Ishikawa (cell line): ENCODE data around the gene ANOS1.

Experiments
- CEBPB ChIP-seq: IDR thresholded peaks from 2 replicates; pipeline ENCODE4 v1.6.1; 2012
- CREB1 ChIP-seq: IDR thresholded peaks from 2 replicates; pipeline ENCODE4 v1.6.1; 2012; ENCODE audit warnings: low read depth
- EGR1 ChIP-seq: IDR thresholded peaks from 2 replicates; pipeline ENCODE4 v1.6.1; 2012
- EP300 ChIP-seq: IDR thresholded peaks from 2 replicates; pipeline ENCODE4 v1.6.1; 2012; ENCODE audit warnings: borderline replicate concordance
- FOXM1 ChIP-seq: IDR thresholded peaks from 2 replicates; pipeline ENCODE4 v1.6.1; 2012; ENCODE audit warnings: low read depth, borderline replicate concordance
- MAX ChIP-seq: IDR thresholded peaks from 2 replicates; pipeline ENCODE4 v1.6.1; 2012
- NFIC ChIP-seq: IDR thresholded peaks from 2 replicates; pipeline ENCODE4 v1.6.1; 2012
- RAD21 ChIP-seq: IDR thresholded peaks from 2 replicates; pipeline ENCODE4 v1.6.1; 2012; ENCODE audit warnings: low read depth
- TAF1 ChIP-seq: IDR thresholded peaks from 2 replicates; pipeline ENCODE4 v1.6.1; 2012; ENCODE audit warnings: low read depth, mild to moderate bottlenecking
- TCF12 ChIP-seq: IDR thresholded peaks from 2 replicates; pipeline ENCODE4 v1.6.1; 2012; ENCODE audit warnings: low read depth
- TEAD4 ChIP-seq: IDR thresholded peaks from 2 replicates; pipeline ENCODE4 v1.6.1; 2012
- YY1 ChIP-seq: IDR thresholded peaks from 2 replicates; pipeline ENCODE4 v1.6.1; 2012; ENCODE audit warnings: low read depth
- ZBTB7A ChIP-seq: IDR thresholded peaks from 2 replicates; pipeline ENCODE4 v1.6.1; 2012; ENCODE audit warnings: low read depth
- TF ChIP-seq, protein P1 (sequence below): IDR thresholded peaks from 2 replicates; pipeline ENCODE4 v1.6.1; 2012
- TF ChIP-seq, protein P2 (sequence below): IDR thresholded peaks from 2 replicates; pipeline ENCODE4 v1.6.1; 2012; ENCODE audit warnings: low read depth, mild to moderate bottlenecking

The ANOS1 gene

DNA sequence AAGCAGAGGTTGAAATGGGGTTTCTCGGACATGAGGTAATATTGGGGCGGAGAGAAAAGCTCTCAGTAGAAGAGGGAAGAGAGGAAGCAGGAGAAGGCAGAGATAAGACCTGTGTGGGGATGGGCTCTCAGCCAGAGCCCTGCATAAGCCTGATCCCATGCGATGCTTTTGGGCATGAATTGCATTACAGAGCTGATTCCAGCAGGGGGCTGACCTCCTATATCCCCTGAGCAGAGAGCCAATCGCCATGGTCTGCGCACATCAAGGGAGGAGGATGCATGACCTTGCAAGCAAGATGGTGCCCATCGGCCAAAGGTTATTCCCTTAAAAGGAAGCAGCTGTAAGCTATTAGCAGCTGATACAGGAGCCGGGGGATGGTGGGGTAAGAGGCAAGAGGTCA, 7.6 kb downstream of the ANOS1 start:
- TF ChIP-seq EGR1 (no peak), RAD21 (no peak), FOXM1 (no peak), CEBPB (no peak), CREB1 (no peak), NFIC (no peak)
- TF ChIP-seq, protein P1, sequence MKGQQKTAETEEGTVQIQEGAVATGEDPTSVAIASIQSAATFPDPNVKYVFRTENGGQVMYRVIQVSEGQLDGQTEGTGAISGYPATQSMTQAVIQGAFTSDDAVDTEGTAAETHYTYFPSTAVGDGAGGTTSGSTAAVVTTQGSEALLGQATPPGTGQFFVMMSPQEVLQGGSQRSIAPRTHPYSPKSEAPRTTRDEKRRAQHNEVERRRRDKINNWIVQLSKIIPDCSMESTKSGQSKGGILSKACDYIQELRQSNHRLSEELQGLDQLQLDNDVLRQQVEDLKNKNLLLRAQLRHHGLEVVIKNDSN, result no peak

GRCh38 chrX:8721536-8721935, 10.4 kb downstream of the ANOS1 start:
- TF ChIP-seq NFIC (no peak), FOXM1 (no peak), TEAD4 (no peak), EGR1 (no peak), ZBTB7A (no peak), TCF12 (no peak), CEBPB (no peak), EP300 (no peak), MAX (no peak), RAD21 (no peak), CREB1 (no peak), TAF1 (no peak)
- TF ChIP-seq, protein P2, sequence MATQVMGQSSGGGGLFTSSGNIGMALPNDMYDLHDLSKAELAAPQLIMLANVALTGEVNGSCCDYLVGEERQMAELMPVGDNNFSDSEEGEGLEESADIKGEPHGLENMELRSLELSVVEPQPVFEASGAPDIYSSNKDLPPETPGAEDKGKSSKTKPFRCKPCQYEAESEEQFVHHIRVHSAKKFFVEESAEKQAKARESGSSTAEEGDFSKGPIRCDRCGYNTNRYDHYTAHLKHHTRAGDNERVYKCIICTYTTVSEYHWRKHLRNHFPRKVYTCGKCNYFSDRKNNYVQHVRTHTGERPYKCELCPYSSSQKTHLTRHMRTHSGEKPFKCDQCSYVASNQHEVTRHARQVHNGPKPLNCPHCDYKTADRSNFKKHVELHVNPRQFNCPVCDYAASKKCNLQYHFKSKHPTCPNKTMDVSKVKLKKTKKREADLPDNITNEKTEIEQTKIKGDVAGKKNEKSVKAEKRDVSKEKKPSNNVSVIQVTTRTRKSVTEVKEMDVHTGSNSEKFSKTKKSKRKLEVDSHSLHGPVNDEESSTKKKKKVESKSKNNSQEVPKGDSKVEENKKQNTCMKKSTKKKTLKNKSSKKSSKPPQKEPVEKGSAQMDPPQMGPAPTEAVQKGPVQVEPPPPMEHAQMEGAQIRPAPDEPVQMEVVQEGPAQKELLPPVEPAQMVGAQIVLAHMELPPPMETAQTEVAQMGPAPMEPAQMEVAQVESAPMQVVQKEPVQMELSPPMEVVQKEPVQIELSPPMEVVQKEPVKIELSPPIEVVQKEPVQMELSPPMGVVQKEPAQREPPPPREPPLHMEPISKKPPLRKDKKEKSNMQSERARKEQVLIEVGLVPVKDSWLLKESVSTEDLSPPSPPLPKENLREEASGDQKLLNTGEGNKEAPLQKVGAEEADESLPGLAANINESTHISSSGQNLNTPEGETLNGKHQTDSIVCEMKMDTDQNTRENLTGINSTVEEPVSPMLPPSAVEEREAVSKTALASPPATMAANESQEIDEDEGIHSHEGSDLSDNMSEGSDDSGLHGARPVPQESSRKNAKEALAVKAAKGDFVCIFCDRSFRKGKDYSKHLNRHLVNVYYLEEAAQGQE, result no peak
- TF ChIP-seq, protein P1, result no peak

DNA sequence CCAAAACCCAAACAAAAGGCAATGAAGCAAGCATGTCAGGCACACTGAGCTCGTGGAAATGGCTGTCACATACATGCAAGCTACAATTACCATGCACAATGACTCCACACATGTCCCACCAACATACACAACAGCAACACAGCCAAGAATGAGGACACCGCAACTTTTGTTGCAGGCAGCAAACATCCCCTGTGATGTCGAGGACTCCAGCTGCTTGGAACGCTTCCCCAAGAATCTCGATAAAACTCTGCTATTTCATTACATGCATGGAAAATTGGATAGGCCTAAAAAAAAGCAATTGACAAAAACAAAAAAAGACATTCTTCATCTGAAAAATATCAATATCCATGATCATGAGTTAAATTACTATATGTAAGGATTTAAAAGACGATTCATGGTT, 11.8 kb downstream of the ANOS1 start:
- TF ChIP-seq TAF1 (no peak), TEAD4 (no peak), ZBTB7A (no peak), CREB1 (no peak), CEBPB (no peak), EP300 (no peak), FOXM1 (no peak), RAD21 (no peak), EGR1 (no peak), TCF12 (no peak)
- TF ChIP-seq, protein P2, result no peak
- TF ChIP-seq, protein P1, result no peak

GRCh38 chrX:8717354-8717753, 14.6 kb downstream of the ANOS1 start:
- TF ChIP-seq TAF1 (no peak), EP300 (no peak), RAD21 (no peak), YY1 (no peak), CEBPB (no peak), TEAD4 (no peak), CREB1 (no peak), FOXM1 (no peak), NFIC (no peak), ZBTB7A (no peak), TCF12 (no peak), MAX (no peak)
- TF ChIP-seq, protein P1, result no peak
- TF ChIP-seq, protein P2, result no peak
